NCI-H1092 (cell line): ENCODE results near the gene FOXB2.
"Not testable (repeated sequence)": the region's sequence is repeated elsewhere in the genome, so short reads cannot be mapped to it uniquely, and the experiment has no call there.

Experiments used
- DNase-seq: peaks from one replicate; lab custom pipeline; 2025; lab: John Stamatoyannopoulos, UW

Gene FOXB2

GRCh38 chr9:77016526-77017504 lies 2.6 kb upstream of the FOXB2 start:
- DNase-seq, result no peak

- no peak for DNase-seq
Measured at GRCh38 chr9:77017505-77017894, 2.0 kb upstream of the FOXB2 start.

- DNase-seq, result no peak
Measured at GRCh38 chr9:77018058-77018968, 1.1 kb upstream of the FOXB2 start.

- no peak for DNase-seq
Measured at GRCh38 chr9:77018969-77019235, 553 bp upstream of the FOXB2 start.

GRCh38 chr9:77019926-77020412 lies 514 bp downstream of the FOXB2 start:
- DNase-seq, result no peak

- DNase-seq, result no peak
Measured at GRCh38 chr9:77020413-77021290, 1.2 kb downstream of the FOXB2 start.

GRCh38 chr9:77021291-77021894 lies 1.9 kb downstream of the FOXB2 start:
- DNase-seq, result no peak

- DNase-seq, result no peak
Measured at GRCh38 chr9:77021922-77022782, 2.7 kb downstream of the FOXB2 start.

- no peak for DNase-seq
Measured at GRCh38 chr9:77022783-77023440, 3.5 kb downstream of the FOXB2 start.

GRCh38 chr9:77023726-77024125 lies 4.3 kb downstream of the FOXB2 start:
- DNase-seq, result no peak

GRCh38 chr9:77024776-77025545 lies 5.5 kb downstream of the FOXB2 start:
- DNase-seq, result no peak

- DNase-seq, result no peak
Measured at GRCh38 chr9:77028478-77028877, 9.0 kb downstream of the FOXB2 start.

- no peak for DNase-seq
Measured at GRCh38 chr9:77030045-77030444, 10.6 kb downstream of the FOXB2 start.

- DNase-seq, result no peak
Measured at GRCh38 chr9:77038281-77039036, 19.0 kb downstream of the FOXB2 start.

GRCh38 chr9:77040340-77040739 lies 20.9 kb downstream of the FOXB2 start:
- no peak for DNase-seq

GRCh38 chr9:77043743-77044142 lies 24.3 kb downstream of the FOXB2 start:
- DNase-seq, result not testable (repeated sequence)

GRCh38 chr9:77060681-77061080 lies 41.2 kb downstream of the FOXB2 start:
- DNase-seq, result not testable (repeated sequence)

- DNase-seq, result no peak
Measured at GRCh38 chr9:77063645-77064285, 44.3 kb downstream of the FOXB2 start.
